Epithelial cell of proximal tubule (primary cell): ENCODE measurements around the gene LSS. TPM values are rescaled to one million over a fixed set of nuclear protein-coding genes. Genes with fewer than 3 reads are reported as not detected.
"Not testable (repeated sequence)": the region's sequence is repeated elsewhere in the genome, so short reads cannot be mapped to it uniquely, and the experiment has no call there.

ENCODE experiments used
- DNase-seq: peaks from one replicate; pipeline ENCODE4 v3.0.0-alpha.2; 2011; ENCODE audit warnings: low read depth
- H3K4me3 ChIP-seq: 2 replicates; pipeline ENCODE4 v1.5.1; 2011; ENCODE audit warnings: low read depth, mild to moderate bottlenecking, low read length
- CTCF ChIP-seq: conservative IDR thresholded peaks from 2 replicates; pipeline ENCODE4 v1.5.1; 2012; ENCODE audit warnings: low read depth, mild to moderate bottlenecking, low read length
- total RNA-seq: library from RNA; depleted of rRNA; stranded (reverse); fragments of >200 nt; gene quantifications from 2 replicates; pipeline ENCODE4 v1.2.3, GENCODE V29; 2015

Gene LSS
- total RNA-seq, 1 donor from 2014 or later: 32.0 TPM

- no peak for TF ChIP-seq CTCF
- DNase-seq: no peak
- H3K4me3 ChIP-seq: no peak overlapping the region
Observed at GRCh38 chr21:46171996-46172862, 56.3 kb downstream of the LSS start.

- DNase-seq: no peak
- no peak for TF ChIP-seq CTCF
- no peak overlapping the region for H3K4me3 ChIP-seq
Observed at GRCh38 chr21:46171585-46171984, 57.0 kb downstream of the LSS start.

- not testable (repeated sequence) for DNase-seq, H3K4me3 ChIP-seq
Observed at GRCh38 chr21:46170436-46171193, 58.0 kb downstream of the LSS start.

- no peak for TF ChIP-seq CTCF
- H3K4me3 ChIP-seq: no peak overlapping the region
- DNase-seq: no peak
Observed at GRCh38 chr21:46168659-46169386, 59.8 kb downstream of the LSS start.

GRCh38 chr21:46168238-46168637, 60.3 kb downstream of the LSS start:
- H3K4me3 ChIP-seq: no peak overlapping the region
- TF ChIP-seq CTCF: no peak
- no peak for DNase-seq

GRCh38 chr21:46165098-46165497, 63.5 kb downstream of the LSS start:
- no peak for DNase-seq
- TF ChIP-seq CTCF: no peak
- H3K4me3 ChIP-seq: no peak overlapping the region

- no peak for TF ChIP-seq CTCF
- DNase-seq: no peak
- no peak overlapping the region for H3K4me3 ChIP-seq
Observed at GRCh38 chr21:46163380-46163779, 65.2 kb downstream of the LSS start.
